K562 (cell line): ENCODE measurements around the gene PIGC. TPM values are rescaled to one million over a fixed set of nuclear protein-coding genes. Genes with fewer than 3 reads are reported as not detected.

ENCODE experiments used
- DMBX1 ChIP-seq: fragments of 250-450 bp; sonication (Bioruptor Pico); IDR thresholded peaks from 2 replicates; pipeline ENCODE4 v1.8.0; 2022; ENCODE audit warnings: inconsistent platforms, mild to moderate bottlenecking, moderate library complexity, borderline replicate concordance
- EP400 ChIP-seq: fragments of 450-650 bp; IDR thresholded peaks from 2 replicates; pipeline ENCODE4 v1.6.1; 2017; ENCODE audit warnings: antibody characterized with exemption, mild to moderate bottlenecking, moderate library complexity
- ETV1 ChIP-seq: fragments of 450-650 bp; conservative IDR thresholded peaks from 2 replicates; pipeline ENCODE4 v1.6.1; 2016; ENCODE audit warnings: missing genetic modification characterization, control low read depth, low read depth, missing compliant biosample characterization
- MTA3 ChIP-seq: fragments of 450-650 bp; formaldehyde crosslinking; IDR thresholded peaks from 2 replicates; pipeline ENCODE4 v1.6.1; 2017; ENCODE audit warnings: mild to moderate bottlenecking, borderline replicate concordance
- NFE2L1 ChIP-seq: fragments of 450-650 bp; IDR thresholded peaks from 2 replicates; pipeline ENCODE4 v1.6.1; 2016; ENCODE audit warnings: missing genetic modification characterization, low read depth, mild to moderate bottlenecking, missing compliant biosample characterization, moderate library complexity, borderline replicate concordance
- POLR3A ChIP-seq: IDR thresholded peaks from 2 replicates; pipeline ENCODE4 v1.6.1; 2011; ENCODE audit warnings: borderline replicate concordance, mild to moderate bottlenecking, moderate library complexity; ENCODE audit not compliant: insufficient read length, insufficient read depth; ENCODE audit errors: extremely low read depth
- PRPF4 ChIP-seq: fragments of 200-400 bp; formaldehyde crosslinking; IDR thresholded peaks from one replicate; pipeline ENCODE4 v1.6.1; 2017; ENCODE audit warnings: low read length, low read depth, mild to moderate bottlenecking; ENCODE audit not compliant: insufficient read depth, poor library complexity, severe bottlenecking
- RBFOX2 ChIP-seq: fragments of 200-400 bp; formaldehyde crosslinking; IDR thresholded peaks from 2 replicates; pipeline ENCODE4 v1.6.1; 2017; ENCODE audit warnings: low read depth, mild to moderate bottlenecking, low read length, moderate library complexity
- SP1 ChIP-seq: sonication (generic); formaldehyde crosslinking; IDR thresholded peaks from 2 replicates; pipeline ENCODE4 v1.8.1; 2022; ENCODE audit warnings: mild to moderate bottlenecking, missing genetic modification reagents
- TCF7L2 ChIP-seq: fragments of 150-350 bp; IDR thresholded peaks from 2 replicates; pipeline ENCODE4 v1.6.1; 2016; ENCODE audit warnings: low read depth, mild to moderate bottlenecking, low read length, moderate library complexity
- ZBED1 ChIP-seq: IDR thresholded peaks from 2 replicates; pipeline ENCODE4 v1.6.1; 2014
- ZNF197 ChIP-seq: fragments of 200-800 bp; sonication (Bioruptor generic); IDR thresholded peaks from 2 replicates; pipeline ENCODE4 v1.6.1; 2016; ENCODE audit warnings: low read depth, missing genetic modification characterization, missing compliant biosample characterization
- ZNF217 ChIP-seq: sonication (generic); formaldehyde crosslinking; IDR thresholded peaks from 2 replicates; pipeline ENCODE4 v1.8.0; 2022; ENCODE audit warnings: mild to moderate bottlenecking, missing genetic modification reagents
- ZNF644 ChIP-seq: fragments of 200-800 bp; sonication (Bioruptor generic); IDR thresholded peaks from 2 replicates; pipeline ENCODE4 v1.6.1; 2016; ENCODE audit warnings: low read depth, missing genetic modification characterization, missing compliant biosample characterization
- ZNF785 ChIP-seq: fragments of 250-450 bp; sonication (Bioruptor Pico); IDR thresholded peaks from 2 replicates; pipeline ENCODE4 v1.4.0; 2020; ENCODE audit warnings: mild to moderate bottlenecking
- polyA plus RNA-seq, 8 experiments: library from polyadenylated mRNA; depleted of rRNA in 4 of 8; stranded (reverse) in 5 of 8; unstranded in 3 of 8; fragments of >200 nt; fragmentation: Nextera tagmentation in 2 of 8; fragmentation: Illumina TruSeq in 1 of 8; extraction: Ambion mirVana in 2 of 8; extraction: Trizol in 1 of 8; gene quantifications; 2 replicates each; pipeline versions ENCODE4 v1.2.1 to v1.2.3, GENCODE V29; 2011 to 2014; ENCODE audit warnings: inconsistent platforms in 1 of 8, missing spikeins in 1 of 8
- total RNA-seq, 7 experiments: library from RNA; depleted of rRNA in 6 of 7; stranded (reverse); fragments of >200 nt in 6 of 7; fragmentation: Illumina TruSeq in 2 of 7; extraction: Trizol in 2 of 7; gene quantifications; 2 replicates each; pipeline versions ENCODE4 v1.2.1 to v1.2.3, GENCODE V29; 2011 to 2021; ENCODE audit warnings: low replicate concordance in 1 of 7
- TF ChIP-seq, protein P1 (sequence below): sonication (generic); formaldehyde crosslinking; IDR thresholded peaks from 2 replicates; pipeline ENCODE4 v1.8.0; 2022; ENCODE audit warnings: missing genetic modification reagents, mild to moderate bottlenecking, borderline replicate concordance
- TF ChIP-seq, protein P2 (sequence below): sonication (generic); formaldehyde crosslinking; IDR thresholded peaks from 2 replicates; pipeline ENCODE4 v1.8.0; 2022; ENCODE audit warnings: mild to moderate bottlenecking, missing genetic modification reagents
- TF ChIP-seq, protein P3 (sequence below): IDR thresholded peaks from 2 replicates; pipeline ENCODE4 v1.6.1; 2016; ENCODE audit warnings: missing genetic modification characterization, missing compliant biosample characterization
- TF ChIP-seq, protein P4 (sequence below): fragments of 250-450 bp; sonication (Bioruptor Pico); IDR thresholded peaks from 2 replicates; pipeline ENCODE4 v1.4.0; 2020; ENCODE audit warnings: mild to moderate bottlenecking, moderate library complexity
- TF ChIP-seq, protein P5 (sequence below), 3 experiments: fragments of 200-800 bp in 1 of 3; sonication (Bioruptor generic) in 1 of 3; sonication (generic) in 1 of 3; formaldehyde crosslinking in 1 of 3; IDR thresholded peaks; 2 replicates each; pipeline versions ENCODE4 v1.6.1 to v1.8.0; 2016 to 2022; ENCODE audit warnings: mild to moderate bottlenecking in 2 of 3, missing compliant biosample characterization in 2 of 3, missing genetic modification characterization in 2 of 3, missing genetic modification reagents in 1 of 3

The PIGC gene
- total and polyA plus RNA-seq, 9 of the 15 experiments (the other 6 are each of a cell fraction or from before 2014, with no cell fraction given) = 30.5 to 97.9 (median 54.7) TPM

DNA sequence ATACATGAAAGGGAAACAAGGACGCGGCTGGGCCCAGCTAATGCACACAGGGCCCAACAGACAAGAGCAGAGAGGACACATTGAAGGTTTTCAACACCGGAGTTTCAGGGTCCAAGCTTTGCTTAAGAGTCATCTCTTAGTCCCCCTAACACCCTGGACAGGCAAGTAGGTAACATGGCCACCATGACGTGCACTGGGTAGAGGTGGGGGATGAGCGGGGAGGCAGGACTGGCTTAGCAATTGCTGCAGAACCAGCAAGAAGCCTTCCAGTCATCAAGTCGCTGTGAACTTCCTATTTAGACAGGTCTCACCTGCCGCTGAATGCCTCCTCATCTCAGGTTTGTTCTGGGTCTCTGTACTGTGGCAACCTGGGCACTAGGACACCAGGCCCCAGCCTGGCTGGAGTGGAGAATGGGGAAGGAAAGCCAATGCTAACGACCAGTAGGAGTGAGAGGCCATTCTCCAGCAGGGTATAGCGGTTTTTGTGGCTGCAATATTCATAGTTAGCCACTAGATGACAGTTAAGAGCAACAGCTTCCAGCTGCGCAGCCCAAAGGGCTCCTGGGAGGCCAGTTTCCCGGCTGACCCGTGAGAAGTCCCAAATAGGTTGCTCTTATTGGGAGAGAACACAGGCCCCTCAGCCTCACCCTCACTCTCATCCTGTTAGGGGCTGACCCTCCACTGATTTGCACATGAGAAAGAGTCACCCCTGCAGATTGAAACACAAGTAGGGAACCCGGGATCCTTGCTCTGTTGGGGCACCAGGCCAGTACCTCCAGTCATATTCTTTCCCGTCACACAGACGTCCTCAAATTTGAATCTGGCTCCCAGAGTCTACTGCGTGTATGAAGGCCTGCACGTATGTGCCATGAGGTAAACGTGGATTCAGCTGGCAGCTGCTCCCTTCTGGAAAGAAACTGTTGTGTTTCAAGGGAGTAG lies 6.0 kb upstream of the PIGC start (continued):
- TF ChIP-seq ETV1 (no peak), PRPF4 (no peak), EP400 (no peak), MTA3 (no peak), ZNF644 (tag) (0 out of 2 replicates have a peak, but pooled peaks have one; percentile 72), RBFOX2 (no peak), ZNF197 (CRISPR knock-in tag) (0 out of 2 replicates have a peak, but pooled peaks have one; percentile 40), SP1 (CRISPR knock-in tag) (no peak), POLR3A (no peak), ZNF217 (CRISPR knock-in tag) (no peak), ZNF785 (CRISPR knock-in tag) (no peak), DMBX1 (CRISPR knock-in tag) (peak; percentile 55), ZBED1 (no peak), NFE2L1 (no peak), TCF7L2 (no peak)
- TF ChIP-seq, protein P1, sequence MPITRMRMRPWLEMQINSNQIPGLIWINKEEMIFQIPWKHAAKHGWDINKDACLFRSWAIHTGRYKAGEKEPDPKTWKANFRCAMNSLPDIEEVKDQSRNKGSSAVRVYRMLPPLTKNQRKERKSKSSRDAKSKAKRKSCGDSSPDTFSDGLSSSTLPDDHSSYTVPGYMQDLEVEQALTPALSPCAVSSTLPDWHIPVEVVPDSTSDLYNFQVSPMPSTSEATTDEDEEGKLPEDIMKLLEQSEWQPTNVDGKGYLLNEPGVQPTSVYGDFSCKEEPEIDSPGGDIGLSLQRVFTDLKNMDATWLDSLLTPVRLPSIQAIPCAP (CRISPR knock-in tag) = no peak
- TF ChIP-seq, protein P2, sequence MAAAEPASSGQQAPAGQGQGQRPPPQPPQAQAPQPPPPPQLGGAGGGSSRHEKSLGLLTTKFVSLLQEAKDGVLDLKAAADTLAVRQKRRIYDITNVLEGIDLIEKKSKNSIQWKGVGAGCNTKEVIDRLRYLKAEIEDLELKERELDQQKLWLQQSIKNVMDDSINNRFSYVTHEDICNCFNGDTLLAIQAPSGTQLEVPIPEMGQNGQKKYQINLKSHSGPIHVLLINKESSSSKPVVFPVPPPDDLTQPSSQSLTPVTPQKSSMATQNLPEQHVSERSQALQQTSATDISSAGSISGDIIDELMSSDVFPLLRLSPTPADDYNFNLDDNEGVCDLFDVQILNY = no peak
- TF ChIP-seq, protein P3, sequence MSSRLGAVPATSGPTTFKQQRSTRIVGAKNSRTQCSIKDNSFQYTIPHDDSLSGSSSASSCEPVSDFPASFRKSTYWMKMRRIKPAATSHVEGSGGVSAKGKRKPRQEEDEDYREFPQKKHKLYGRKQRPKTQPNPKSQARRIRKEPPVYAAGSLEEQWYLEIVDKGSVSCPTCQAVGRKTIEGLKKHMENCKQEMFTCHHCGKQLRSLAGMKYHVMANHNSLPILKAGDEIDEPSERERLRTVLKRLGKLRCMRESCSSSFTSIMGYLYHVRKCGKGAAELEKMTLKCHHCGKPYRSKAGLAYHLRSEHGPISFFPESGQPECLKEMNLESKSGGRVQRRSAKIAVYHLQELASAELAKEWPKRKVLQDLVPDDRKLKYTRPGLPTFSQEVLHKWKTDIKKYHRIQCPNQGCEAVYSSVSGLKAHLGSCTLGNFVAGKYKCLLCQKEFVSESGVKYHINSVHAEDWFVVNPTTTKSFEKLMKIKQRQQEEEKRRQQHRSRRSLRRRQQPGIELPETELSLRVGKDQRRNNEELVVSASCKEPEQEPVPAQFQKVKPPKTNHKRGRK (tag) = no peak
- TF ChIP-seq, protein P4, sequence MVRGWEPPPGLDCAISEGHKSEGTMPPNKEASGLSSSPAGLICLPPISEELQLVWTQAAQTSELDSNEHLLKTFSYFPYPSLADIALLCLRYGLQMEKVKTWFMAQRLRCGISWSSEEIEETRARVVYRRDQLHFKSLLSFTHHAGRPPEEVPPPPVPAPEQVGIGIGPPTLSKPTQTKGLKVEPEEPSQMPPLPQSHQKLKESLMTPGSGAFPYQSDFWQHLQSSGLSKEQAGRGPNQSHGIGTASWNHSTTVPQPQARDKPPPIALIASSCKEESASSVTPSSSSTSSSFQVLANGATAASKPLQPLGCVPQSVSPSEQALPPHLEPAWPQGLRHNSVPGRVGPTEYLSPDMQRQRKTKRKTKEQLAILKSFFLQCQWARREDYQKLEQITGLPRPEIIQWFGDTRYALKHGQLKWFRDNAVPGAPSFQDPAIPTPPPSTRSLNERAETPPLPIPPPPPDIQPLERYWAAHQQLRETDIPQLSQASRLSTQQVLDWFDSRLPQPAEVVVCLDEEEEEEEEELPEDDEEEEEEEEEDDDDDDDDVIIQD (CRISPR knock-in tag) = no peak
- TF ChIP-seq, protein P5, sequence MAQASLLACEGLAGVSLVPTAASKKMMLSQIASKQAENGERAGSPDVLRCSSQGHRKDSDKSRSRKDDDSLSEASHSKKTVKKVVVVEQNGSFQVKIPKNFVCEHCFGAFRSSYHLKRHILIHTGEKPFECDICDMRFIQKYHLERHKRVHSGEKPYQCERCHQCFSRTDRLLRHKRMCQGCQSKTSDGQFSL (CRISPR knock-in tag; IDR thresholded peaks at IDR 0.05) = no peak
- TF ChIP-seq, protein P5 (tag; IDR thresholded peaks at IDR 0.05) = peak in 1 of 2 experiments; percentile 41; a peak in 1 of 4 replicates
